ENCODE measurements around the gene PCSK4. TPM values are rescaled to one million over a fixed set of nuclear protein-coding genes. Genes with fewer than 3 reads are reported as not detected.
"Not testable (repeated sequence)": the region's sequence is repeated elsewhere in the genome, so short reads cannot be mapped to it uniquely, and the experiment has no call there.

PCSK4 gene
- total RNA-seq, 1 donor from 2014 or later, result 4.3 TPM

- H3K36me3 ChIP-seq, result no peaks in the 10 kb centered on the region
- ATAC-seq (no peak), DNase-seq (no peak)
- peaks cover 37% of the 10 kb centered on the region for H3K27me3 ChIP-seq
- no peak overlapping the region for H3K27ac ChIP-seq
- no peak for TF ChIP-seq CTCF (IDR thresholded peaks at IDR 0.05)
- intact Hi-C loops (cut with DNase I), result no loop called here
- no peaks in the 10 kb centered on the region for H3K9me3 ChIP-seq
- no peaks in the 10 kb centered on the region for H3K4me1 ChIP-seq
- no peak overlapping the region for H3K4me3 ChIP-seq
Measured at GRCh38 chr19:1532003-1532402, 41.9 kb upstream of the PCSK4 start.

- intact Hi-C loops (cut with DNase I), result no loop called here
- no peak for ATAC-seq
- Histone ChIP-seq H3K9me3 (no peaks in the 10 kb centered on the region), H3K4me3 (no peak overlapping the region), H3K27ac (no peak overlapping the region), H3K4me1 (no peaks in the 10 kb centered on the region), H3K36me3 (no peaks in the 10 kb centered on the region), H3K27me3 (peaks cover 40% of the 10 kb centered on the region)
- no peak for DNase-seq
- no peak for TF ChIP-seq CTCF (IDR thresholded peaks at IDR 0.05)
Measured at GRCh38 chr19:1531587-1531986, 41.4 kb upstream of the PCSK4 start.

- H3K36me3 ChIP-seq; intact Hi-C loops (cut with DNase I); H3K4me3 ChIP-seq; H3K9me3 ChIP-seq; ATAC-seq; H3K4me1 ChIP-seq; DNase-seq; H3K27ac ChIP-seq: not testable (repeated sequence)
- peaks cover 48% of the 10 kb centered on the region for H3K27me3 ChIP-seq
Measured at GRCh38 chr19:1530856-1531255, 40.7 kb upstream of the PCSK4 start.

GRCh38 chr19:1529430-1529816 is 39.3 kb upstream of the PCSK4 start:
- DNase-seq (no peak), ATAC-seq (no peak)
- Histone ChIP-seq H3K27me3 (peaks cover 59% of the 10 kb centered on the region), H3K9me3 (no peaks in the 10 kb centered on the region), H3K27ac (no peak overlapping the region), H3K4me1 (no peaks in the 10 kb centered on the region), H3K4me3 (no peak overlapping the region), H3K36me3 (no peaks in the 10 kb centered on the region)
- intact Hi-C loops (cut with DNase I), result no loop called here
- no peak for TF ChIP-seq CTCF (IDR thresholded peaks at IDR 0.05)

GRCh38 chr19:1528596-1529429 is 38.7 kb upstream of the PCSK4 start:
- no peak for TF ChIP-seq CTCF (IDR thresholded peaks at IDR 0.05)
- peaks cover 61% of the 10 kb centered on the region for H3K27me3 ChIP-seq

GRCh38 chr19:1527650-1528309 is 37.6 kb upstream of the PCSK4 start:
- no peak for TF ChIP-seq CTCF (IDR thresholded peaks at IDR 0.05)
- Histone ChIP-seq H3K27me3 (peaks cover 62% of the 10 kb centered on the region), H3K36me3 (no peaks in the 10 kb centered on the region), H3K4me1 (no peaks in the 10 kb centered on the region), H3K27ac (no peak overlapping the region), H3K4me3 (no peak overlapping the region), H3K9me3 (no peaks in the 10 kb centered on the region)
- DNase-seq (no peak), ATAC-seq (no peak)
- intact Hi-C loops (cut with DNase I), result no loop called here

More at GRCh38 chr19:1528596-1529429, 38.7 kb upstream of the PCSK4 start:
- H3K4me1 ChIP-seq, result no peaks in the 10 kb centered on the region
- H3K36me3 ChIP-seq, result no peaks in the 10 kb centered on the region
- ATAC-seq (no peak), DNase-seq (no peak)
- intact Hi-C loops (cut with DNase I), result no loop called here
- H3K27ac ChIP-seq, result no peak overlapping the region
- H3K9me3 ChIP-seq, result no peaks in the 10 kb centered on the region
- H3K4me3 ChIP-seq, result no peak overlapping the region

Measured in upper lobe of right lung (tissue), 1 donor.